ENCODE measurements around the gene SMIM29.
"Not testable (repeated sequence)": the region's sequence is repeated elsewhere in the genome, so short reads cannot be mapped to it uniquely, and the experiment has no call there.

Gene SMIM29

GRCh38 chr6:34248727-34249468 is at the start of gene SMIM29:
SMIM29 (minus strand) TSS chr6:34249006; CDS start chr6:34247791, 1,215 bp downstream.
- peak; percentile 93 to 94 for DNase-seq (ENCODE audit: low read depth in 2 of 2)

DNA sequence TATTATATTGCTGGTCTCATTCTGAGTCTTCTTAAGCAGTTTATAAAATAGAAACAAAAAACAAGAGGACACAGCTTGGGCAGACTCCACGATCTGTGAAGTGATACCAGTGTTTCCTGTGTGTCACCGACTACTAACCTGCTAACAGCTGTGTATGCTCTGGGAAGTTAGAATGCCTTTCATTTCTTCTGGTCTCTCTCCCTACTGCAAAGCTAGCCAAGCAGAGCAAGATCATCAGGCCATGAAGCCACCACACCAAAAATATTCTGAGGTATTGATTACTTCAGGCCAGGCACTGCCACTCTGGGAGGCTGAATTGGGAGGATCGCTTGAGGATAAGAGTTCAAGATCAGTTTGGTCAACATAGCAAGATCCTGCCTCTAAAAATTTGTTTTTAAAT is 46.9 kb upstream of the SMIM29 start:
- no peak for DNase-seq (ENCODE audit: low read depth in 2 of 2)

GRCh38 chr6:34292954-34293353 is 44.1 kb upstream of the SMIM29 start:
- DNase-seq (ENCODE audit: low read depth in 2 of 2) = no peak

- no peak for DNase-seq (ENCODE audit: low read depth in 2 of 2)
Measured at GRCh38 chr6:34289137-34289536, 40.3 kb upstream of the SMIM29 start.

DNA sequence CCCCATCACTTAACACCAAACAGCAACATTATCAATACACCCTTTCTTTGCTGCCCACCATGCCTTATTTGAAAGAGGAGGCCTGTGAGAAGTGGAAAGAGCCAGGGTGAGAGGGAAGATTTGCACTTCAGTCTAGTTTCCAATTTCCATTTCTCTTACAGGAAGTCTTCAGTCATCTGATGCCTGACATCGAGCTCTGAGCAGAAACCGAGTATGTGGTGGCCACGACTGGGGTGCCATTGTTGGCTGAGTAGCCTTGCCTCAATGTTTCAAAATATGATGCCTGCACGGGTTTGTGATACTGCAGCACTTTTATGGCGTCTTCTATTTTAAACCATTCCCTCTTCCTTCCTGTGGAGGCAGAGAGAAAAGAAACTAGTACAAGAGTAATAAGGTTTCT is 39.8 kb upstream of the SMIM29 start:
- no peak for DNase-seq (ENCODE audit: low read depth in 2 of 2)

DNA sequence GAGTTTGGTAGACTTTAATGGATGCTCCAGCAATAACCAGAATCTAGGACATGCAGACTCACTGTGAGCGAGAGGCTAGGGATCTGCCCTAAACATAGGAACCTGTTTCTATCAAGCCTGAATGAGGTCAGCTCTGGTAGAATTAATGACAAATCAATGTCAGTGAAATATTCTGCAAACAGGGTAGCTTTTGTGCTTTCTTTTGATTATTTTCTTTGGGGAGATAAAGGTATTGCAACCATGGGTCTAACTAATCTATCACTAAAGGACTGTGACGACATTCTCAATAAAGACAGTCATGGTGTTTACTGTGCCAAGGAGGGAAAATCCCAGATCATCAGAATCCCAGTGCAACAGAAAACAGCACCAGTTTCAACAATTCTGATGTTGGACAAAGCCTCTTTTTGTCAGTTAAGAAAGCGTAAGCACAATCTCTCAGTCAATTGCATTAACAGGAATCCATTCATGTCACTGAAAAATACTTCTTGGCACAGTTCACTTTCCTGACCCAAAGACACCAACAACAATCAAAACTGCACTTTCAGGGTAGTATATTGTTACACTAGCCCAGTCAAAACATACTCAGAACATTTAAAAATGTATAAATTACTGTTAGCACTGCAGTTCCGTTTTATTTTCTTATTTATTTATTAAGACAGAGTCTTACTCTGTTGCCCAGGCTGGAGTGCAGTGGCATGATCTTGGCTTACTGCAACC is 36.8 kb upstream of the SMIM29 start:
- no peak for DNase-seq (ENCODE audit: low read depth in 2 of 2)

DNA sequence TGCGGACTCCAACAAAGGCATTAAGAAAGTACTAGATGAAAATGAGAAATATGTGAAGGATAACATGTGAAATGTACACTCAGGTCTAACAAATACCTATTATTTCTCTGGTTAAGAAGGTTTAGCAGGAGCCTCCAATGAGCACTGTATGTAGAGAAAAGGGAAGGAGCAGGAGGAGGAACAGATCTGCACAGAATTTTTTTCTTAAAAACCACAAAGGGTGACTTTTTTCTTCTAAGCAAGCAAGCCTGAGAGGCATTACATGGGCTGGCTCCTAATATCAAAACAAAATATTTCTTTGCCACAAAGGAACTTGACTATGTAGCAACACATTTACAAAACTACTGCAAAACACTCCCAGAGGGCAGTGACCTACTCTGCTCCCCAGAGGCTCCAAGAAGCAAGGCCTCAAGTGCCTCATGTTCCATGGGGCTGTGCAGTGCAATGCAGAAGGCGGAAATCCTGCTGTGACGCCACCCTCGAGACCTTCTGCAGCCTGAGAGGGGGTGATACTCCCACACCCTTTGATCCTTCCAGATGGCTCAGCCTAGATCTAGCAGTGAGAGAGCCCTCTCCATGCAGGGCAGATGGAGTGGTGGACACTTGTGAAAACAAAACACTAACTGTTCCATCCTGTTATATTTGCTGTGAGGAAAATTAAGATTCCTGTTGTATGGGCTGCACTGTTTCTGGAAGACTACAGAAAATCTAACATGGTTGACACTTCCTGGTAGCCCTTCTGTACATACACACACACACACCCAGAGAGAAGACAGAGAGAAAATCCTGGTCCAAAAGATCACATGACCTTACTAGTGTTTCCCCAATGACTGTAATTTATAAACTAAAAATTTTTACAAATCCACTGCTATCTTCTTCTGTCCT is 36.0 kb upstream of the SMIM29 start:
- DNase-seq (ENCODE audit: low read depth in 2 of 2) = no peak

- no peak for DNase-seq (ENCODE audit: low read depth in 2 of 2)
Measured at GRCh38 chr6:34281702-34282334, 33.0 kb upstream of the SMIM29 start.

GRCh38 chr6:34280216-34280615 is 31.4 kb upstream of the SMIM29 start:
- no peak for DNase-seq (ENCODE audit: low read depth in 2 of 2)

DNA sequence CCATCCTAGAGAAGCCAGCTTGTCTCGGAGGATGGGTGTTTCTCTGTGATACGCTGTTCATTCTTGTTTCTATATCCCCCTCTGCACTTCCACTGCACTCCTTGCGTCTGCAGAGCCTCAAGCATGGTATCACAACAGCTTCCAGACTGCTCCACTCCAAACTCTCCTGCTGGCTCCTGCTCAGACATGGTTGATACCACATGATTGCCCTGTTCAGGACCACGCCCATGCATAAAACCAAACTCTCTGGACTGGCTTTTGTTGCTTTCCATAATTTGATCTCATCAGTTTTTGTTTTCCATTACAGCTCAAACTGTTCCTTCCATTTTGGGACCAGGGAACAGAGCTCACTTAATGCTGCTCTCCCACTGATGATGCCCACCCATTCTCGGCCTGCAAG is 30.0 kb upstream of the SMIM29 start:
- DNase-seq (ENCODE audit: low read depth in 2 of 2) = no peak

GRCh38 chr6:34277763-34278112 is 28.9 kb upstream of the SMIM29 start:
- DNase-seq (ENCODE audit: low read depth in 2 of 2) = no peak

DNA sequence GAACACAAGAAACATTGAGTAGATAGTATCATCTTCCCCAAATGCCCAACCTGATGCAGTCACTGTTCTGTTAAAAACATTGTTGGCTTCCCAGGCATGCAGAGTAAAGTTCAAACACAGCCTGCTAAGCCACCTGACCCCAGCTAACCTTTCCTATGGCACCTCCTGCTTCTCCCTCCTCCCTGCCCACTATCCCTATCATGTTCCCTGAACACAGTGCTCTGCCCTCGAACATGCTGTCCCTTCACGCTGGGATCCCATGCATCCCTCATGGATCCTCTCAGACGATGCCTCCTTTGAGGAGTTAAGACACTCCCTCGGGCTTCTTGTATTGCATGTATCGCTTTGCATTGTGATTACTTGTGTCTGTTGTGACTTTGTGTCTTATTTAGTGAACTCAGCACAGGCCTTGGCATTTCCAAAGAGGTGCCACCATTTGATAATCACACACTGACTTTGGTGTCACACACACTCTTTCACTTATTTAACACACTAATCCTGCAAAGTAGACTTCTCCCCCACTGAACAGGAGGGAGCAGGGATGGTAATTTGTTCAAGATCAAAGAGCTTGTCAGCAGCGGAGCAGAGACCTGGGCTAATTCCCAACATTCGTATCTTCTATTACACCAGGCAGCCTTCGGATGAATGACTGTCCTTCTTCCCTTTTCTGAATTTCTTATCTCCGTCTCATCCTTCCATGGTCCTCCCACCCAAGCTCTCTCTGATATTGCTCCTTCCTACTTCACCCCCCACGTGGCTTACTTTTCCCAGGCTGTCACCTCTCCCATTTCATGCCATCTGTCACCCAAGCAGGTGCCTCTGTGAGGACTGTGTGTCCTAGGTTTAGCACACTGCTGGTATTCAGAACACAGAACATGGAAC is 28.3 kb upstream of the SMIM29 start:
- no peak for DNase-seq (ENCODE audit: low read depth in 2 of 2)

DNA sequence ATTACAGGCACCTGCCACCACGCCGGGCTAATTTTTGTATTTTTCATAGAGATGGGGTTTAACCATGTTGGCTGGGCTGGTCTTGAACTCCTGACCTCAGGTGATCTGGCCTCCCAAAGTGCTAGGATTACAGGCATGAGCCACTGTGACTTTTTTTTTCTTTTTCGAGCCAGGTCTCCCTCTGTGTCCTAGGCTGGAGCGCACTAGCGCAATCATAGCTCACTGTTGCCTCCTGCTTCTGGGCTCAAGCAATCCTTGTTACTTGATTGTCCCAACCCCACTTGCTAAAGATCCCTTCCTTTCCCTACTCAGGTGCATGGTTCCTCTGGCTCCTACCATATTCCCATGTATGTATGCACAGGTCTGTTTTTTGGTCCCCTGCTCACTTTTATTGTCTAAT is 27.4 kb upstream of the SMIM29 start:
- DNase-seq (ENCODE audit: low read depth in 2 of 2) = no peak

DNA sequence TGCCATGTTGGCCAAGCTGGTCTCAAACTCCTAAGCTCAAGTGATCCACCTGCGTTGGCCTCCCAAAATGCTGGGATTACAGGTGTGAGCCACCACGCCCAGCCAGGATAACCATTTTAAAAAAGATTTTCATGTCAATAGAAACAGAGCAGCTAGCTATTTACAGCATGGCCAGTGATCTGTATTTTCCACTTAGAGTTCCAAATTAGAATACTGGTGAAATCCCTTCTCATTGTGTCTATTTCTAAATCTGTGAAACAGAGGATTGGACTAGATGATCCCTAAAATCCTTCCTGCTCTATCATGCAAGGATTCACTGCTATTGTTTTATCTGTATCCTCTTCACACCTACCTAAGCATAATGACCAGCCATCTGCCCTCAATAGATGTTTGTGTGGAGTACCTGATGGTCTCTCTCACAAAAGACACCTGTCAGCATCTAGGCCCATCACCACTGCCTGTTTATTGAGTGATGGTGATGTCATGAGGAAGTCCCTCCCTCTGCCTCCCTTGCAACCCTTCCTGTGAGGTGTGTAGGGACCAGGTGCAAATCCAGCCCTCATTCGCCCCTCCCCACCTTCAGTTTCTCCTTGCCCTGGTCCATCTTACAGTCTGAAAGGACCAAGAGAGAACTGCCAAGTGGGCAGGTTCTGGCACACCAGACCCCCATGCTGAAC is 26.5 kb upstream of the SMIM29 start:
- no peak for DNase-seq (ENCODE audit: low read depth in 2 of 2)

- DNase-seq (ENCODE audit: low read depth in 2 of 2) = no peak
Measured at GRCh38 chr6:34274129-34274528, 25.3 kb upstream of the SMIM29 start.

GRCh38 chr6:34273242-34273805 is 24.5 kb upstream of the SMIM29 start:
- DNase-seq (ENCODE audit: low read depth in 2 of 2) = no peak

- no peak for DNase-seq (ENCODE audit: low read depth in 2 of 2)
Measured at GRCh38 chr6:34272013-34272926, 23.5 kb upstream of the SMIM29 start.

GRCh38 chr6:34269658-34270341 is 21.0 kb upstream of the SMIM29 start:
- not testable (repeated sequence) for DNase-seq (ENCODE audit: low read depth in 2 of 2)
